ENCODE results near the gene GRK7. TPM values are rescaled to one million over a fixed set of nuclear protein-coding genes. Genes with fewer than 3 reads are reported as not detected.

The GRK7 gene
- total RNA-seq, 2 experiments from 2014 or later: not detected

- H3K9me3 ChIP-seq (ENCODE audit: low read length): no peaks in the 10 kb centered on the region
- no peaks in the 10 kb centered on the region for H3K79me2 ChIP-seq (ENCODE audit: insufficient read depth, low read depth, low read length)
- H2AFZ ChIP-seq (ENCODE audit: low read length): no peak overlapping the region
- H3K27ac ChIP-seq (ENCODE audit: low read depth, low read length, poor library complexity, severe bottlenecking): no peak overlapping the region
- TF ChIP-seq EZH2phosphoT487 (IDR thresholded peaks at IDR 0.05; ENCODE audit: borderline replicate concordance, low read depth, low read length): no peak
- no peak for TF ChIP-seq CTCF (conservative IDR thresholded peaks at IDR 0.05; ENCODE audit: low read length)
- DNase-seq (ENCODE audit: low spot score): no peak
- H3K4me2 ChIP-seq (ENCODE audit: low read length): no peak overlapping the region
- intact Hi-C loops (cut with micrococcal nuclease; ENCODE audit: unreplicated experiment): no loop called here
- no peaks in the 10 kb centered on the region for H4K20me1 ChIP-seq (ENCODE audit: insufficient read depth, low read length)
- no peaks in the 10 kb centered on the region for H3K4me1 ChIP-seq (ENCODE audit: insufficient read depth, low read length, poor library complexity, severe bottlenecking)
- ChIA-PET CTCF (ENCODE audit: unreplicated experiment) (no interaction called here), POLR2A (no interaction called here)
- no TSS peak for BruUV-seq (replicated peaks)
- no peak overlapping the region for H3K4me3 ChIP-seq (ENCODE audit: low read depth, low read length, poor library complexity, severe bottlenecking)
- H3K9me2 ChIP-seq (ENCODE audit: insufficient read depth, low read length): no peaks in the 10 kb centered on the region
- no peaks in the 10 kb centered on the region for H3K36me3 ChIP-seq (ENCODE audit: insufficient read depth, low read length)
Measured at GRCh38 chr3:141776376-141776775, 13.2 kb downstream of the GRK7 start.

- H3K4me3 ChIP-seq (ENCODE audit: low read depth, low read length, poor library complexity, severe bottlenecking): no peak overlapping the region
- no peak for DNase-seq (ENCODE audit: low spot score)
- no peak overlapping the region for H3K27ac ChIP-seq (ENCODE audit: low read depth, low read length, poor library complexity, severe bottlenecking)
- H2AFZ ChIP-seq (ENCODE audit: low read length): no peak overlapping the region
- TF ChIP-seq EZH2phosphoT487 (IDR thresholded peaks at IDR 0.05; ENCODE audit: borderline replicate concordance, low read depth, low read length) (no peak), CTCF (conservative IDR thresholded peaks at IDR 0.05; ENCODE audit: low read length) (no peak)
- intact Hi-C loops (cut with micrococcal nuclease; ENCODE audit: unreplicated experiment): no loop called here
- no TSS peak for BruUV-seq (replicated peaks)
- H4K20me1 ChIP-seq (ENCODE audit: insufficient read depth, low read length): no peaks in the 10 kb centered on the region
- CTCF ChIA-PET (ENCODE audit: unreplicated experiment): no interaction called here
- no peaks in the 10 kb centered on the region for H3K36me3 ChIP-seq (ENCODE audit: insufficient read depth, low read length)
- POLR2A ChIA-PET: no interaction called here
- no peaks in the 10 kb centered on the region for H3K9me2 ChIP-seq (ENCODE audit: insufficient read depth, low read length)
- H3K4me1 ChIP-seq (ENCODE audit: insufficient read depth, low read length, poor library complexity, severe bottlenecking): no peaks in the 10 kb centered on the region
- H3K9me3 ChIP-seq (ENCODE audit: low read length): no peaks in the 10 kb centered on the region
- no peaks in the 10 kb centered on the region for H3K79me2 ChIP-seq (ENCODE audit: insufficient read depth, low read depth, low read length)
- no peak overlapping the region for H3K4me2 ChIP-seq (ENCODE audit: low read length)
Measured at GRCh38 chr3:141776885-141777284, 13.7 kb downstream of the GRK7 start.

DNA sequence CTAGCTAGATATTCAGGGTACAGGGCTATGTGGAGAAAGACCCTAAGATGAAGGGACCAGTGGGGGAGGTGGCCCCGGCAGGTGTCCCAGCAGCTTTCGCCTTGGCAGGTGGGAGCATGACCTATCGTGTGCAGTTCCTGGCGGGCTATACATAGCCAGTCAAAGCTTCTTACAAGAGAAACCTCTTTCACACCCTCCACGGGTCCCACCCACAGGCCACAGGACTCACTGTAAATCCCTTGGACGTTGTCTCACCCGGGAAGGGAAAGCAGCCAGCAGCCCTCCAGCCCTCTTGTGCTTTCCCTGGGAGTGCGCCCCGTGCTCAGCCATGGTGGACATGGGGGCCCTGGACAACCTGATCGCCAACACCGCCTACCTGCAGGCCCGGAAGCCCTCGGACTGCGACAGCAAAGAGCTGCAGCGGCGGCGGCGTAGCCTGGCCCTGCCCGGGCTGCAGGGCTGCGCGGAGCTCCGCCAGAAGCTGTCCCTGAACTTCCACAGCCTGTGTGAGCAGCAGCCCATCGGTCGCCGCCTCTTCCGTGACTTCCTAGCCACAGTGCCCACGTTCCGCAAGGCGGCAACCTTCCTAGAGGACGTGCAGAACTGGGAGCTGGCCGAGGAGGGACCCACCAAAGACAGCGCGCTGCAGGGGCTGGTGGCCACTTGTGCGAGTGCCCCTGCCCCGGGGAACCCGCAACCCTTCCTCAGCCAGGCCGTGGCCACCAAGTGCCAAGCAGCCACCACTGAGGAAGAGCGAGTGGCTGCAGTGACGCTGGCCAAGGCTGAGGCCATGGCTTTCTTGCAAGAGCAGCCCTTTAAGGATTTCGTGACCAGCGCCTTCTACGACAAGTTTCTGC is 15.0 kb downstream of the GRK7 start:
- Histone ChIP-seq H3K9me2 (ENCODE audit: insufficient read depth, low read length) (no peaks in the 10 kb centered on the region), H3K4me1 (ENCODE audit: insufficient read depth, low read length, poor library complexity, severe bottlenecking) (no peaks in the 10 kb centered on the region), H3K27ac (ENCODE audit: low read depth, low read length, poor library complexity, severe bottlenecking) (no peak overlapping the region), H4K20me1 (ENCODE audit: insufficient read depth, low read length) (no peaks in the 10 kb centered on the region), H3K9me3 (ENCODE audit: low read length) (no peaks in the 10 kb centered on the region), H3K4me2 (ENCODE audit: low read length) (no peak overlapping the region), H3K4me3 (ENCODE audit: low read depth, low read length, poor library complexity, severe bottlenecking) (no peak overlapping the region), H2AFZ (ENCODE audit: low read length) (no peak overlapping the region), H3K36me3 (ENCODE audit: insufficient read depth, low read length) (no peaks in the 10 kb centered on the region), H3K79me2 (ENCODE audit: insufficient read depth, low read depth, low read length) (no peaks in the 10 kb centered on the region)
- ChIA-PET CTCF (ENCODE audit: unreplicated experiment) (interaction anchor here (1.0 kb wide), 1 partner anchor 14 kb away, joined by 3 read pairs; no protein-coding TSS in a partner anchor), POLR2A (interaction anchor here (0.6 to 0.7 kb wide), 2 partner anchors 41 to 46 kb away, joined by 3 to 8 read pairs; no protein-coding TSS in a partner anchor)
- TF ChIP-seq CTCF (conservative IDR thresholded peaks at IDR 0.05; ENCODE audit: low read length) (no peak), EZH2phosphoT487 (IDR thresholded peaks at IDR 0.05; ENCODE audit: borderline replicate concordance, low read depth, low read length) (no peak)
- no TSS peak for BruUV-seq (replicated peaks)
- DNase-seq (ENCODE audit: low spot score): no peak
- intact Hi-C loops (cut with micrococcal nuclease; ENCODE audit: unreplicated experiment): no loop called here
